PFSK-1 (cell line): ENCODE measurements around the gene ST6GALNAC3.

Experiments
- FOXP2 ChIP-seq: optimal IDR thresholded peaks from 2 replicates; pipeline ENCODE3; 2011; ENCODE audit warnings: borderline replicate concordance, control low read depth, inconsistent platforms; ENCODE audit not compliant: insufficient read depth; ENCODE audit errors: extremely low read length, extremely low read depth
- POLR2AphosphoS5 ChIP-seq: IDR thresholded peaks from 2 replicates; pipeline ENCODE4 v1.6.1; 2012; ENCODE audit warnings: low read depth, mild to moderate bottlenecking, control low read depth, low read length, moderate library complexity
- SIN3A ChIP-seq: IDR thresholded peaks from 2 replicates; pipeline ENCODE4 v1.6.1; 2012; ENCODE audit warnings: mild to moderate bottlenecking, low read length, moderate library complexity, borderline replicate concordance; ENCODE audit not compliant: insufficient read depth
- TAF1 ChIP-seq: IDR thresholded peaks from 2 replicates; pipeline ENCODE4 v1.6.1; 2012; ENCODE audit warnings: low read length, control low read depth, borderline replicate concordance; ENCODE audit not compliant: insufficient read depth
- TF ChIP-seq, protein P1 (sequence below), 2 experiments: IDR thresholded peaks; 2 replicates each; pipeline versions ENCODE4 v1.6.1 to v1.8.0; 2011 to 2012; ENCODE audit warnings: low read depth in 2 of 2, low read length in 2 of 2, control low read depth in 1 of 2, inconsistent platforms in 1 of 2, mild to moderate bottlenecking in 1 of 2, moderate library complexity in 1 of 2; ENCODE audit not compliant: insufficient read depth in 1 of 2

Gene ST6GALNAC3

DNA sequence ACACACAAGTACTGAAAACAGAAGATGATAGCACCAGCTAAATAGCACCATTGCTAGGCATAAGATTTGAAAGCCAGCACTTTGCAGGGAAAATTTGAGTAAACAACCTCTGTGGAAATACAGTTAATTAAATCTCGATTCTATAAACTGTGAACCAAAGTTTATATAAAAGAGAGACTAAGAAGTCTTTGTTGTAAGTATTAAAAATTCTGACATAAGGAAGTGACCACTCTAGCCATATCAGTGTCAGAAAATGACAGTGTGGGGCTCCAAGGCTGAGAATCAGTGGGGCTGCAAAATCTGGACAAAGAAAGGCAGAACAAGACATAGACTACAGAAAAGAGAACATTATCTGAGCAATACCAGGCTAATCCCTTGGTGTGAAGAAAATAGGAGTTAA, 292.2 kb downstream of the ST6GALNAC3 start:
- no peak for TF ChIP-seq SIN3A
- TF ChIP-seq TAF1 = no peak
- no peak for TF ChIP-seq POLR2AphosphoS5
- TF ChIP-seq, protein P1, sequence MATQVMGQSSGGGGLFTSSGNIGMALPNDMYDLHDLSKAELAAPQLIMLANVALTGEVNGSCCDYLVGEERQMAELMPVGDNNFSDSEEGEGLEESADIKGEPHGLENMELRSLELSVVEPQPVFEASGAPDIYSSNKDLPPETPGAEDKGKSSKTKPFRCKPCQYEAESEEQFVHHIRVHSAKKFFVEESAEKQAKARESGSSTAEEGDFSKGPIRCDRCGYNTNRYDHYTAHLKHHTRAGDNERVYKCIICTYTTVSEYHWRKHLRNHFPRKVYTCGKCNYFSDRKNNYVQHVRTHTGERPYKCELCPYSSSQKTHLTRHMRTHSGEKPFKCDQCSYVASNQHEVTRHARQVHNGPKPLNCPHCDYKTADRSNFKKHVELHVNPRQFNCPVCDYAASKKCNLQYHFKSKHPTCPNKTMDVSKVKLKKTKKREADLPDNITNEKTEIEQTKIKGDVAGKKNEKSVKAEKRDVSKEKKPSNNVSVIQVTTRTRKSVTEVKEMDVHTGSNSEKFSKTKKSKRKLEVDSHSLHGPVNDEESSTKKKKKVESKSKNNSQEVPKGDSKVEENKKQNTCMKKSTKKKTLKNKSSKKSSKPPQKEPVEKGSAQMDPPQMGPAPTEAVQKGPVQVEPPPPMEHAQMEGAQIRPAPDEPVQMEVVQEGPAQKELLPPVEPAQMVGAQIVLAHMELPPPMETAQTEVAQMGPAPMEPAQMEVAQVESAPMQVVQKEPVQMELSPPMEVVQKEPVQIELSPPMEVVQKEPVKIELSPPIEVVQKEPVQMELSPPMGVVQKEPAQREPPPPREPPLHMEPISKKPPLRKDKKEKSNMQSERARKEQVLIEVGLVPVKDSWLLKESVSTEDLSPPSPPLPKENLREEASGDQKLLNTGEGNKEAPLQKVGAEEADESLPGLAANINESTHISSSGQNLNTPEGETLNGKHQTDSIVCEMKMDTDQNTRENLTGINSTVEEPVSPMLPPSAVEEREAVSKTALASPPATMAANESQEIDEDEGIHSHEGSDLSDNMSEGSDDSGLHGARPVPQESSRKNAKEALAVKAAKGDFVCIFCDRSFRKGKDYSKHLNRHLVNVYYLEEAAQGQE (IDR thresholded peaks at IDR 0.05; ENCODE audit: insufficient read depth in 1 of 2, low read depth in 2 of 2, low read length in 2 of 2) = no peak
- TF ChIP-seq FOXP2 = no peak

DNA sequence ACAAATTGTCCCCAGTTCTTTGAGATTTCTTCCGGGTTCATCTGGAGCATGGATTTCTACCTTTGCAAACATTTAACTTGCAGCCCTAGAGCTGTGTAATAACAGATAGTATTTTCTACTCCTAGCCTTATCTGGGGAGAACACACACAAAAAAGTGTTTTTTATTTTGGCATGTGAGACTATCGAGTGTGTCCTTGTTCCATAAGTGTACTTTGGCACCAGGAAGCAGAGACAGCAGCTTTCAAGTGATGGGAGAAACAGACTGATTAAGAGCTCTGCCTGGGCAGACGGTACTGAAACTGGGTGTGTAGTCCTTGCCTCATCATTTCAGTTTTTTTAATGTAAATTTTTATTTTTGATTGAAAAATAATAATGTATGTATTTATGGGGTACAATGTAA, 297.4 kb downstream of the ST6GALNAC3 start:
- no peak for TF ChIP-seq FOXP2
- TF ChIP-seq POLR2AphosphoS5 = no peak
- TF ChIP-seq SIN3A = no peak
- TF ChIP-seq, protein P1 (IDR thresholded peaks at IDR 0.05; ENCODE audit: insufficient read depth in 1 of 2, low read depth in 2 of 2, low read length in 2 of 2) = no peak
- no peak for TF ChIP-seq TAF1

DNA sequence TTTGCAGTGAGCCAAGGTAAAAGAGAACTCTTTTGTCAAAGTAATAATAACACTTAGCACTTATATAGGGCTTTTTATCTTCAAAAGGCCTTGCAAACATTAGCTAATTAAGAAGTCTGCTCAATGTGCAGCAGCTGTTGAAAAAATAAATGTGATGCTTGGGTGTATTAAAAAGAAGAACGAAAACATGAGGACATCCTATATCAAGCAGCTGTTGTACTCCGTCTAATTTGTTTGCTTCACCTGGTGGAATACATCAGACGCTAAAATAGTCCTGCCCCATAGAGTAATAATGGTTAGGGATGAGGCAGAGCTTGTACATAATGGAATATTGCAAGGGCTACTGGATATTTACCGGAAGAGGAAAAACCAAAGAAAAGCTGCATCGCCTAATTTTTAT, 299.5 kb downstream of the ST6GALNAC3 start:
- TF ChIP-seq, protein P1 (IDR thresholded peaks at IDR 0.05; ENCODE audit: insufficient read depth in 1 of 2, low read depth in 2 of 2, low read length in 2 of 2) = no peak
- no peak for TF ChIP-seq TAF1
- no peak for TF ChIP-seq FOXP2
- TF ChIP-seq POLR2AphosphoS5 = no peak
- TF ChIP-seq SIN3A = no peak

DNA sequence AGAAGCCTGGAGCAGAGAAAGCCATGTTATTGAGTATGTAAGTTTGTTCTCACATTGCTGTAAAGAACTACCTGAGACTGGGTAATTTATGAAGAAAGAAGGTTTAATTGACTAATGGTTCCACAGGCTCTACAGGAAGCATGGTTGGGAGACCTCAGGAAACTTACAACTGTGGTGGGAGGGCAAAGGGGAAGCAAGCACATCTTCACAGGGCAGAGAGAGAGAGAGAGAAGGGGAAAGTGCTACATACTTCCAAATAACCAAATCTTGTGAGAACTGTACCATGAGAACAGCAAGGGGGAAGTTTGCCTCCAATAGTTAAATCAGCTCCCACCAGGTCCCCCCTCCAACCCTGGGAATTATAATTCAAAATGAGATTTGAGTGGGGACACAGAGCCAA, 302.7 kb downstream of the ST6GALNAC3 start:
- TF ChIP-seq POLR2AphosphoS5 (no peak), TAF1 (no peak), FOXP2 (no peak), SIN3A (no peak)
- TF ChIP-seq, protein P1 (IDR thresholded peaks at IDR 0.05; ENCODE audit: insufficient read depth in 1 of 2, low read depth in 2 of 2, low read length in 2 of 2) = no peak

DNA sequence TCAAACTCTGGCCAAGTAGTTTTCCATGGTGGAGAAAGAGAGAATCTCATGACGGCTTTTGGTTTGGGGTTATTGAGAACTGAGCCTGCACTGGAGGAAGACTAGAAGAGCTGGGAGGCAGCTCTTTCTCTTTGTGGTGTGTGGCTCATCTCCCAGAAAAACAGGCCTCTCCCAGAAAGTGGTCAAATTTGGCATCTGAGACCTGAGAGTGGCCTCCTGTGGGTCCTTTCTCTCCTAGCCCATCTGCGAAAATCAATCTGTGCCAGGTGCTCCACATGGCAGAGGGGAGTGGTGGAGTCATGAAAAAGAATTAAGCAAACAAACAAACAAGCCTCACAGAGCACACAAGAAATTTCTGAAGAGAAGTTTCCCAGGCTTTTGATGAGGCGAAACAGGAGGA, 305.0 kb downstream of the ST6GALNAC3 start:
- TF ChIP-seq FOXP2 (no peak), POLR2AphosphoS5 (no peak), SIN3A (no peak), TAF1 (no peak)
- TF ChIP-seq, protein P1 (IDR thresholded peaks at IDR 0.05; ENCODE audit: insufficient read depth in 1 of 2, low read depth in 2 of 2, low read length in 2 of 2) = no peak
